GM12891 (cell line): Measurements from ENCODE around the gene PCSK1.
"Not testable (repeated sequence)": the region's sequence is repeated elsewhere in the genome, so short reads cannot be mapped to it uniquely, and the experiment has no call there.

Source experiments
- DNase-seq: peaks from one replicate; pipeline ENCODE4 v3.0.0; 2011; ENCODE audit warnings: low spot score; ENCODE audit not compliant: insufficient read length
- FAIRE-seq: peaks from 2 replicates; lab custom pipeline; 2011; peaks lifted over from hg19 to GRCh38; lab: Jason Lieb, UNC
- PAX5 ChIP-seq: IDR thresholded peaks from 2 replicates; pipeline ENCODE4 v1.6.1; 2011; ENCODE audit warnings: low read length, moderate library complexity, mild to moderate bottlenecking; ENCODE audit not compliant: insufficient read depth, severe bottlenecking
- POLR2A ChIP-seq: IDR thresholded peaks from 2 replicates; pipeline ENCODE4 v1.6.1; 2011; ENCODE audit warnings: low read depth, low read length, control low read depth
- POLR2AphosphoS5 ChIP-seq: IDR thresholded peaks from 2 replicates; pipeline ENCODE4 v1.6.1; 2011; ENCODE audit warnings: low read depth, low read length, control low read depth
- POU2F2 ChIP-seq: IDR thresholded peaks from 2 replicates; pipeline ENCODE4 v1.6.1; 2011; ENCODE audit warnings: low read depth, mild to moderate bottlenecking, control low read depth, low read length, moderate library complexity
- SPI1 ChIP-seq: IDR thresholded peaks from 2 replicates; pipeline ENCODE4 v1.6.1; 2011; ENCODE audit warnings: low read depth, low read length, control low read depth
- TAF1 ChIP-seq: IDR thresholded peaks from 2 replicates; pipeline ENCODE4 v1.6.1; 2011; ENCODE audit warnings: low read depth, low read length, control low read depth

The PCSK1 gene

DNA sequence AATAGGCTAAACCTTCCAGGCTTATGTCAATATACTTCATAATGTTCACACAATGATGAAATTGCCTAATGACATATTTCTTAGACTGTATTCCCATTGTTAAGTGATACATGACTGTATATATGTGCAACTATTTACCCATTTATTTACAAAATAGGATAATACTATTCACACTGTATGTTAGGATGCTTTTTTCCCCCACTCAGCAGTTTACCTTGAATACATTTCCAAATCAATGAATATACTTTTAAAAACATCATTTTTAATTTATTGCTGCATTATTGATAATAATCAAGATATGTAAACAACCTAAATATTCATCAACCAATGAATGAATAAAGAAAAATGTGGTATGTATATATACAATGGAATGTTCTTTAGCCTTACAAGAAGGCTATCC lies 55.5 kb downstream of the PCSK1 start:
- FAIRE-seq (no peak), DNase-seq (no peak)
- TF ChIP-seq POU2F2 (no peak), TAF1 (no peak), POLR2AphosphoS5 (no peak), POLR2A (no peak), SPI1 (no peak), PAX5 (no peak)

DNA sequence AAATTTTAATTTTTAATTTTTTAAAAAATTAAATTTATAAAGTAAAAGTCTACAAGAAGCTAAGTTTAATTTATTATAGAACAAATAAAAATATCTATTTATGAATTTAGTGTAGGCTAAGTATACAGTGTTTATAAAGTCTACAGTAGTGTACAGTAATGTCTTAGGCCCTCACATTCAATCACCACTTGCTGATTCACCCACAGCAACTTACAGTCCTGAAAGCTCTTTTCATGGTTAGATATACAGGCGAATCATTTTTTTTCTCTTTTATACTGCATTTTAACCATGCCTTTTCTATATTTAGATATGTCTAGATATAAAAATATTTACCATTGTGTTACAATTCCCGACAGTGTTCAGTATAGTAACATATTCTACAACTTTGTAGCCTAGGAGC lies 55.9 kb downstream of the PCSK1 start:
- FAIRE-seq (no peak), DNase-seq (no peak)
- TF ChIP-seq SPI1 (no peak), POU2F2 (no peak), TAF1 (no peak), PAX5 (no peak), POLR2A (no peak), POLR2AphosphoS5 (no peak)

DNA sequence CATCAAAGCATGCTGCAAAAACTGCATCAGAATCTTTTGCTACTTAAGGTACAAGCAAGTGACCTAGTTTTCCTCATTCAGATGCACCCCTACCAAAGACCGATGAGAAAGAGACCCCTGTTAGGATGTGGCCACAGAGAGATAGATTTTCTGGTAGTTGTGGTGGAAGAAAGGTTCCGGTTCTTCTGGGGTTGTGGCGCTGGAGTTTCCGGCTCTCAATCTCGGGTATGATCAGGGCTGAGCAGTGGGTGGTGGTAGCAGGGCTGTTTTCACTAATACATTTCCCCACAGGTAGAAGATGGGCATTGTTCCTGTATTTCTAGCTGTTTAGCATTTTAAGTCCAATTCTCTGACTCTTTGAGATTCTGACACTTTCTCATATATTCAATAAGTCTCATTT lies 58.4 kb downstream of the PCSK1 start:
- DNase-seq = no peak
- no peak for TF ChIP-seq SPI1
- no peak for TF ChIP-seq POLR2AphosphoS5
- no peak for TF ChIP-seq POU2F2
- no peak for TF ChIP-seq PAX5
- TF ChIP-seq POLR2A = no peak
- TF ChIP-seq TAF1 = no peak
- no peak for FAIRE-seq

DNA sequence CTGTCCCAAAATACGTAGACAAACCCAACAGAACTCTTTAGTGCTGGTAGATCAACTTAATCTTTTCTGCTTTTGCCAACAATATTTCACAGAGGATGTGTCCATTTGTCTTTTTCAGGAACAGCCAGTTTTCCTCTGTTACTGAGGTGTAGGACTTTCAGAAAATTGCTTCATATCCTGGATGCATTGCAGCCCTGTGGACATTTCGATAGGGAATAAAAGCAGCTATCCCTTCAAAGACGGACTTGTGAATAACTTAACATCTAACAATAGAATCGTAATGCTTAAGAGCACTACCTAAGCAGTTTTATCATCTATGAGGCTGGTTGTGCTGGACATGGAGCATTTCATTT lies 59.7 kb downstream of the PCSK1 start:
- no peak for FAIRE-seq
- no peak for DNase-seq
- TF ChIP-seq POLR2A (no peak), TAF1 (no peak), SPI1 (no peak), POLR2AphosphoS5 (no peak), PAX5 (no peak), POU2F2 (no peak)

DNA sequence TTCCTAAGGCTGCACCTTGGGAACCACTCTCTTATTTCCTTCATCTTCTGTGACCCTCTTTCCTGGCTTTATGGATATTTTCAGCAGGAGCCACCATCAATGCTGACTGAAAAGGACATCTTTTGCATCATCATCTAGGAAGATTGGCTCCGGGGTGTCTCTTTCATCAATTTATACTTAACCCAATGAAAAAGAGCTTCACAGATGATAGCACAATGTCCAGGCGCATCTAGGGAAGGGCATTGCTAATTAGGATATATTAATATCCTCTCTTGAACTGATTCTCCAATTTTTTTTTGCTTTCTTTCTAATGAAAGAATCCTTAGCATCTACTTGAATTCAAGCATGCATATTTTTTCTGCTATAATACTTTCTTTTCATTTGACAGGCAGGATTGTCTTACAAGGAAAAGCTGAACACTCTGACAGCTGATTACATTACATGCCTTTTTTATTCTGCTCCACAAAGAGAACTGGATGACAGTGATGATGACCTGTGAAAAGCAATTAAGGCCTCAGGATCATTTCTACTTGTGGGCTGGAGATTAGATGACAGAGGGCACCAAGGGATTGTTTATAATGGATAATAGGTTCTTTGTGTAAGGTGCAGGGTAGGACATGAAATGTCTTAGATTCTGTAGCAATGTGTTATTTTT lies 60.2 kb downstream of the PCSK1 start:
- TF ChIP-seq POLR2A (no peak), TAF1 (no peak), POLR2AphosphoS5 (no peak), POU2F2 (no peak)
- FAIRE-seq (no peak), DNase-seq (no peak)

DNA sequence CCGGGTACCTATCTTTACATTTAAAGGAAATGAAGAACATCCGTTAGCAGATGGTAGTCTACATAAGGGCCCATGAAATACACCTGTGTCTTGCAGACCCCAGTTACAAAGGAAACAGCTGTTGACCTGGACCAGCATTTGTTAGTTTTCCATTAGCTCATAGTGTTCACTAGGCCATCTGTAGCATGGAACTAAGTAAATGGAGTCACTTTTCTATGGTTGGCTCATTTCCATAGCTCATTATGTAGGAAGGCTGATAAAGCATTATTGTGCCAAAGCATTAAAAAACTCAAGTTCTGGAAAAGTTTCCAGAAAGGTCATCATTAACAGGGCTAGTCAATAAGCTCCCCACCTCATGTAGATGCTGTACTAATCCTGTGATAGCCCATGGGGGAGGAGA lies 62.1 kb downstream of the PCSK1 start:
- DNase-seq (no peak), FAIRE-seq (no peak)
- TF ChIP-seq POLR2A (no peak), SPI1 (no peak), POLR2AphosphoS5 (no peak), TAF1 (no peak), POU2F2 (no peak), PAX5 (no peak)

DNA sequence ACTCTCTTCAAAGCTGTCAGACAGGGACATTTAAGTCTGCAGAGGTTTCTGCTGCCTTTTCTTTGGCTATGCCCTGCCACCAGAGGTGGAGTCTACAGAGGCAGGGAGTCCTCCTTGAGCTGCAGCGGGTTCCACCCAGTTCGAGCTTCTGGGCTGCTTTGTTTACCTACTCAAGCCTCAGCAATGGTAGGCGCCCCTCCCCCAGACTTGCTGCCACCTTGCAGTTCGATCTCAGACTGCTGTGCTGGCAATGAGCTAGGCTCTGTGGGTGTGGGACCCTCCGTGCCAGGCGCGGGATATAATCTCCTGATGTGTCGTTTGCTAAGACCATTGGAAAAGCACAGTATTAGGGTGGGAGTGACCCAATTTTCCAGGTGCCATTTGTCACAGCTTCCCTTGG lies 65.7 kb downstream of the PCSK1 start:
- not testable (repeated sequence) for FAIRE-seq

DNA sequence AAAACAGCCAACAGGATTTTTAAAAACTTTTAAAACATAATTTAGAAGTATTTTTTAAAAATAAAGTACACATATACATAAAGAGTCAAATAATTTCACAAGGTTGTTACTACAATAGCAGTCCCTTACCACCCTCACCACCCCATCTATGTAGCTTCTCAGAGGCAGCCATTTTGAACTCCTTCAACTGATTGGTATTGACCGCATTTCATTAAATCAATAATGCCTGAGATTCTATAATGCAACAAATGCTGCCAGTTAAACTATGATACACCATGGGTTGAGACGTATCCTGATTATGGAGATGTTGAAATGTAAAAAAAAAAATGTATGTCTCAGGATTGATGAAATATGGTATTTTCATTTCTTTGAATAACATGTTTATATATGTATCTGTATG lies 78.8 kb downstream of the PCSK1 start:
- DNase-seq (no peak), FAIRE-seq (no peak)
- TF ChIP-seq PAX5 (no peak), POU2F2 (no peak), SPI1 (no peak), TAF1 (no peak), POLR2A (no peak), POLR2AphosphoS5 (no peak)

More for the DNA sequence above, 65.7 kb downstream of the PCSK1 start:
- DNase-seq = not testable (repeated sequence)

DNA sequence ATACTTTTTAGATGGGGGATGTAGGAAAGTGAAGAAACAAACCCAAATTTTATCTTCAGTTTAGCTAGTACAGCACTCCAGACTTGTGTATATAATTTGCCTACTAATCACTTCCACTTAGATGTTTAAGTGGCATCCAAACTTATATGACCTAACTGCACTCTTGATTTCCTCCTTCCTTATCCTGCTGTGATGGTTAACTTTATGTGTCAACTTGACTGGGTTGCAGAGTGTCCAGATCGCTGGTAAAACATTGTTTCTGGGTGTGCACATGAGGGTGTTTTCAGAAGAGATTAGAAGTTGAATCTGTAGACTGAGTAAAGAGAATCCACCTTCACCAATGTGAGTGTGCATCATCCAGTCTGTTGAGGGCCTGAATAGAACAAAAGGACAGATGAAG lies 79.8 kb downstream of the PCSK1 start:
- TF ChIP-seq POLR2AphosphoS5 (no peak), POU2F2 (no peak)
- DNase-seq = no peak
- FAIRE-seq = no peak

DNA sequence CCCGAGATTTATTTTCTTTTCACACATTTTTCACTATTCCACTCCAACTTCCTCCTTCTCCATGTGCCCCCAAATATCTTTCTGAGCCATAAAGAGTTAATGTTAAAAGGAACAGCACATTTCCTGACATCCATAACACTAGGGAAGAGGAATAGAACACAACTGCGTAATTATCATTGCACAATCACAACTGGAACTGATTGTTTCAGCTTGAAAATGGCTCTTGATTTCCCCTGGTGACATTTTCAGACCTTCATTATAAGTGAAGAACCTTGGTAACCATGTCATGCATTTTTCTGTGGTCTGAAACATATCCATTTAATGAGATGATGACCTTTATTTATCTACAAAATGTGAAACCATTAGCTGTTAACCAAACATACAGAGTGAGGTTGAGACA lies 82.4 kb downstream of the PCSK1 start:
- no peak for DNase-seq
- no peak for TF ChIP-seq PAX5
- no peak for TF ChIP-seq POLR2A
- no peak for TF ChIP-seq TAF1
- no peak for TF ChIP-seq POLR2AphosphoS5
- FAIRE-seq = no peak

DNA sequence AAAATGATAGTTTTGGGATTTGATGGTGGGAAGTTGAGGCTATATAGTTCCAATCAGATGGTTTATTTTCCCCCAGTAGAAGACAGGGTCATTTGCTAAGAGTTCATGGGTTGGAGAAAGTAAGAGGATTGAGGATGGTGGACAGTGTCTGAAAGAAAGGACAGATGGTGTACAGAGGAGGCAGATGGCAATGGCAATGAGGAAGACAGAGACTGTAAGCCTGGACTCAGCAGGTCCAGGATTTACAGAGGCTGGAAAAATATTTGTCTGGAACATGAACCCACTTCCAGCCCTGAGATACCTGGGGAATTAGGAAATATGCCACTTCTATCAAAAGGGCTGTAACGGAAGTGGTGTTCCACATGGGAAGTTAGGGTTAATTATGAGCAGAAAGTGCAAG lies 84.5 kb downstream of the PCSK1 start:
- no peak for DNase-seq
- no peak for FAIRE-seq
- no peak for TF ChIP-seq POU2F2
- no peak for TF ChIP-seq POLR2A
- no peak for TF ChIP-seq PAX5
- TF ChIP-seq POLR2AphosphoS5 = no peak
- no peak for TF ChIP-seq TAF1
- TF ChIP-seq SPI1 = no peak
